Gastroesophageal sphincter (tissue), 3 donors: ENCODE results near the gene MAP3K15.

Source experiments
- CTCF ChIP-seq, 4 experiments: fragments of 200-600 bp in 2 of 4; fragments of 450-650 bp in 2 of 4; sonication (generic) in 1 of 4; IDR thresholded peaks; one replicate each; pipeline ENCODE4 v1.5.1; 2017 to 2019; ENCODE audit warnings: antibody characterized with exemption in 4 of 4, mild to moderate bottlenecking in 2 of 4, moderate library complexity in 2 of 4
- POLR2AphosphoS5 ChIP-seq: sonication (generic); formaldehyde crosslinking; IDR thresholded peaks from one replicate; pipeline ENCODE4 v1.6.1; 2017; ENCODE audit warnings: antibody characterized with exemption

- TF ChIP-seq CTCF (IDR thresholded peaks at IDR 0.05) (no peak), POLR2AphosphoS5 (no peak)
These were observed 25.9 kb upstream of the MAP3K15 start for GRCh38 chrX:19541196-19541595.
